MG63 (cell line): ENCODE data around the gene ADCY9. TPM values are rescaled to one million over a fixed set of nuclear protein-coding genes. Genes with fewer than 3 reads are reported as not detected.
"Not testable (repeated sequence)": the region's sequence is repeated elsewhere in the genome, so short reads cannot be mapped to it uniquely, and the experiment has no call there.

ENCODE experiments used
- DNase-seq: peaks from one replicate; pipeline ENCODE4 v3.0.0-alpha.2; 2020
- H3K27me3 ChIP-seq: fragments of 250-450 bp; sonication (Bioruptor Pico); 2 replicates; pipeline ENCODE4 v1.5.1; 2020; ENCODE audit warnings: mild to moderate bottlenecking, moderate library complexity
- H3K36me3 ChIP-seq: fragments of 250-450 bp; sonication (Bioruptor Pico); 2 replicates; pipeline ENCODE4 v1.5.1; 2020; ENCODE audit warnings: mild to moderate bottlenecking, moderate library complexity
- H3K4me3 ChIP-seq: fragments of 250-450 bp; sonication (Bioruptor Pico); 2 replicates; pipeline ENCODE4 v1.5.1; 2020; ENCODE audit warnings: mild to moderate bottlenecking, moderate library complexity
- H3K9me3 ChIP-seq: fragments of 250-450 bp; sonication (Bioruptor Pico); 2 replicates; pipeline ENCODE4 v1.5.1; 2020; ENCODE audit warnings: mild to moderate bottlenecking, moderate library complexity
- total RNA-seq: library from RNA; depleted of rRNA; stranded (reverse); fragments of >200 nt; shearing (Covaris generic); gene quantifications from 2 replicates; pipeline ENCODE4 v1.2.3, GENCODE V29; 2014; ENCODE audit warnings: low replicate concordance

The ADCY9 gene
- total RNA-seq, 1 experiment from 2014 or later = 18.4 TPM

DNA sequence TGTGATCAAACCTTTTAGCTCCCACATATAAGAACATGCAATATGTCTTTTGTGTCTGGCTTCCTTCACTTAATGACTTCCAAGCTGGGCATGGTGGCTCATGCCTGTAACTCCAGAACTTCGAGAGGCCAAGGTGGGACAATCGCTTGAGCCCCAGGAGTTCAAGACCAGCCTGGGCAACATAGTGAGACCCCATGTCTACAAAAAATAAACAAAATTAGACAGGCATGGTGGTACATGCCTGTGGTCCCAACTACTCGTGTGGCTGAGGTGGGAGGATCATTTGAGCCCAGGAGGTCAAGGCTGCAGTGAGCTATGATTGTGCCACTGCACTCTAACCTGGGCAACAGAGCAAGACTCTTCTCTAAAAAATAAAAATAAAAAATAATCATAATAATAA is 79.3 kb downstream of the ADCY9 start:
- H3K9me3 ChIP-seq, H3K36me3 ChIP-seq, H3K4me3 ChIP-seq, DNase-seq, H3K27me3 ChIP-seq: not testable (repeated sequence)

DNA sequence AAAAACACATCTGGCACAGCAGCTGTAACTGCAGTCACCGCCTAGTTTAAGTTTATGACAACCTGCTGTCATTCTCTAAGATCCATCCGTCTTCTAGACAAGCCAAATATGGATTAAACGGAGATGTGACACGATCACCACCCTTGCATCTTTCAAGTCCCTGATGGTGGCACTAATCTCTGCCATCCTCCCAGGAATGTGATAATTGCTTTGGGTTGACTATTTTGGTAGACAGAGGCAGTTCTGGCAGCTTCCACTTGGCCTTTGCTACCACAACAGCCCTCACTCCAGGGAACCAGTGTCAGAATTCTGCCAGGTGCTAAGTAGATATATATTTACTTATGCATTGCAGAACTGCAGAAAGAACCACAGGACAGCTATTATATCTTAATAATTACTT is 81.3 kb downstream of the ADCY9 start:
- DNase-seq = no peak
- Histone ChIP-seq H3K36me3 (peaks cover 12% of the 10 kb centered on the region), H3K9me3 (no peaks in the 10 kb centered on the region), H3K4me3 (no peak overlapping the region), H3K27me3 (no peaks in the 10 kb centered on the region)

DNA sequence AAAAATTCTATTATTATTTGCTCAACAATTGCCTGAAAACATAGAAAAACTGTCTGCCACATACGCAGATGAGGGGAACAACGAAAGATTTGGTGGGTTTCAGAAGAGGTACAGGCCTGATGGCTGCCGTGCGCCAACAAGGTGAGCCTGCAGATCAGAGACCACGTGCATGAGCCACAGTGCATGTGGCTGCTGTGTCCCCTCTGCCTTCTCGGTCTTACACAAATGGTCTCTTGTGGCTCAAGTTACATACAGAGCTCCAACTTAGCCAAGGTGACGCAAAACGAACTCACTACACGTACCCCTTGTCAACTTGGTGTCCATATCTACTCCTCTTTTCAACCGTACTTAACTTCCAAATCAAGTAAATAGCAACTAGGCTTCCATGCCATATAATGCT is 82.3 kb downstream of the ADCY9 start:
- no peaks in the 10 kb centered on the region for H3K27me3 ChIP-seq
- no peaks in the 10 kb centered on the region for H3K9me3 ChIP-seq
- H3K36me3 ChIP-seq = peaks cover 12% of the 10 kb centered on the region
- no peak for DNase-seq
- no peak overlapping the region for H3K4me3 ChIP-seq

DNA sequence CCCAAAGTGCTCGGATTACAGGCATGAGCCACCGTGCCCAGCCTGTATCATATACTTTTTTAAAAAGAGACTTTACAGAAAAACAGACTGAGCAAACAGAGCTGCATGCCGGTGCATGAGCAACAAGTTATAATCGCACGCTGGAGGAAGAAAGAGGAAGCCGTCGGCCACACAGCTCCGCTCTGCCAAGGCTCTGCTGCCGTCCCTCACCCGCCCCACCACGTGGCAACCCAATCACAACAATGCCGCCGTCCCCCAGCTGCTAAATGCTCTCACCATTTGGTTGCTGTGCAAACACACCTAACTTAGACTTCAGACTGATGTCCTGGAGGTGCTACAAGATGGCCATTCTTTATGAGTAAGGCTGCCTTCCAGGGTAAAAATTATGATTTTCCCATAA is 83.5 kb downstream of the ADCY9 start:
- Histone ChIP-seq H3K4me3 (no peak overlapping the region; the same call in 1 of the 2 replicates), H3K27me3 (no peaks in the 10 kb centered on the region), H3K36me3 (peaks cover 16% of the 10 kb centered on the region), H3K9me3 (no peaks in the 10 kb centered on the region; the same call in 1 of the 2 replicates)
- DNase-seq = peak; percentile 76

DNA sequence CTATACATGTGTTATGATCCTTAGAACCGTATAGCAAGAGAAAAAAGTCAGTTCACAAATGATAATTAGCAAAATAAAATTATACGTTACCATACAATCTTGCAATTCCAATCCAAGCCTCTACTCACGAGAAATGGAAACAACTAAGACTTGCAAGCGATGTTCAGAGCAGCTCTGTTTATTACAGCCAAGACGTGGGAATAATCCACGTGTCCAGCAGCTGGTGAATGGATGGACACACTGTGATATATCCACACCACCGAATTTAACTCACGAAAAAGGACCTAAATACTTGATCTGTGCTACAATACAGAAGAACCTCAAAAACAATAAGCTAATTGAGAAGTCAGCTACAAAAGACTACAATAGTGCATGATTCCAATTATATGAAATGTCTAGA is 88.1 kb downstream of the ADCY9 start:
- Histone ChIP-seq H3K9me3 (peaks cover 6% of the 10 kb centered on the region), H3K36me3 (peaks cover 20% of the 10 kb centered on the region), H3K4me3 (no peak overlapping the region), H3K27me3 (no peaks in the 10 kb centered on the region)
- no peak for DNase-seq

DNA sequence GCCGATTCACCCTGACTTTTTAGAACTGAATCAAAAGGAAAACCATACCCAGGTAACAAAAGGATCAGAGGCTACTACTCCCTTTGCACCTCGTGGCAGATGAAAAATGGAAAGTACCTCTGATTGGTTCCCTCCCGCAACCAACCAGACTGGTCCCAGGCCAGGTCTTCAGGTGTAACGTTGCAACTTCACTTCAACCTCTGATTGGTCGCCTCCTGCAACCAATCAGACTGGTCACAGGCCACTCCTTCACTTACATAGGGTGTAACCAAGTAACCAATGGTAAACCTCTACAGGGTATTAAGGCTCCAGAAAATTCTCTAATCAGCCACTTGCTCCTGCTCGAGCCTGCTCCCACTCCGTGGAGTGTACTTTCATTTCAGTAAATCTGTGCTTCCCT is 89.4 kb downstream of the ADCY9 start:
- Histone ChIP-seq H3K27me3 (no peaks in the 10 kb centered on the region), H3K9me3 (peaks cover 6% of the 10 kb centered on the region), H3K4me3 (no peak overlapping the region), H3K36me3 (peaks cover 20% of the 10 kb centered on the region)
- DNase-seq = no peak

DNA sequence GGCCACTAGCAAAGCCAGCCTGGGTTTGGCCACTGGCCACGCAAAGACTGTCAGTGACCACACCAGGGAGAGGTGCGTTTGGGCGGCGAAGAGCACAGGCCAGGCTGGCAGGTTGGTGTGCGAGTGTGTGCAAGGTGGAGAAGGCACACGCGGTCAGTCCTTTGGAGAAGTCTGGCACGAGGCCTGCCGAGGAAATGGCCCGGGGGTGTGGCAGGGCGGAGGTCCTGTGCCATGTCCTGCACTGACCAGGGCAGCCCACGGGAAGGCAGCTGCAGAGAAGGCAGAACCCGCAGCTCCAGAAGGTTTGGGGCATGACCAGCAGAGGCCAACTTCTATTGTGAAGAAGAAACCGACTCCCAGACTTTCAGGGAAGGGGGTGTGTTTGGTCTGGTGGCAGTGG is 90.8 kb downstream of the ADCY9 start:
- peaks cover 6% of the 10 kb centered on the region for H3K9me3 ChIP-seq
- no peak for DNase-seq
- no peaks in the 10 kb centered on the region for H3K27me3 ChIP-seq
- H3K36me3 ChIP-seq = peaks cover 16% of the 10 kb centered on the region
- no peak overlapping the region for H3K4me3 ChIP-seq

DNA sequence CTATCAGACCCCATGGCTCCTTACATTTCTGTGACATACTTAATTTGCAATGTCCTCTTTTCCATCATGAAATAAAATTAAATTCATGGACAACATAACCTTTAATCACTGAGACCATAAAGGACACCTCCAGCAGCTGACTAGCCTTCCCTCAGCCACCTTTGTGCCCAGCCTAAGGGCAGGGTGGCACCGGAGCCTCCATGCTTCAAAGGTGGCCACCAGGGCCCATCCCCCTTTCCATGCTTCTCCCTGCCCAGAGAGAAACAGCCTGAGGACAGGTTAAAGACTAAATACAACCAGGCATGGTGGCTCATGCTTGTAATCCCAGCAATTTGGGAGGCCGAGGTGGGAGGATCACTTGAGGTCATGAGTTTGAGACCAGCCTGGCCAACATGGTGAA is 94.3 kb downstream of the ADCY9 start:
- H3K27me3 ChIP-seq = no peaks in the 10 kb centered on the region

DNA sequence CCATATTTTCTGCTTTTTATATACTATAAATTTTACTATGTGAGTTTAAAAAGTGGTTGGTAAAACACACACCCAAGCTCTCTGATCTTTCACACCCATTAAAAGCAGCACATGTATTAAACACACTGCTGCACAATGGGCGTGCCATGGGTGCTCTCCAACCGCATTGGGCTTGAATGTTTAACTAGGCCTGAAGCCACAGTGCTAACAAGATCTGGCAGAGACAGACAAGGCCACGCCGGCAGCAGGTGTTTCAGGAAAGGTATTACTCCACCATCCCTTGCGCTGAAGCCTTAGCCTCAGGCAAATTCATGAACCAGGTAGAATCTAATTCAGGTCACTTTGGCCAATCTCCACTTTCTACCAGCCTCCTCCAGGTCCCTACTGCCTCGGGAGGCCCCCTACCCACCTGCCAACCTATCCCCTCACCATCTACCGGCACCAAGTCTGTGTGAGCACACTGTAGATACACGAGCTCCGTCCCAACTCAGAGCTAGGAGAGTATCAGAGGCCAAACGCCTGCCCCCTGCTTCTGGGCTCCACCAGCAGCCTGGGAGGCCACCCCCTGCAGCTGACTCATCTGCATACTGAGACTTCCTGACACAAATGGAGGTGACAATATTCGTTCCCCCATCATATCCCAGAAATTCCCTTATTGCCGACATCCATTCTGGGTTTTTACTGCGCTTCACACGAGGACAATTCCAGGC is 95.0 kb downstream of the ADCY9 start:
- H3K27me3 ChIP-seq = no peaks in the 10 kb centered on the region
- no peak overlapping the region for H3K4me3 ChIP-seq
- no peak for DNase-seq
- H3K36me3 ChIP-seq = peaks cover 6% of the 10 kb centered on the region; the same call in 1 of the 2 replicates
- H3K9me3 ChIP-seq = no peaks in the 10 kb centered on the region

More for the DNA sequence above, 94.3 kb downstream of the ADCY9 start:
- Histone ChIP-seq H3K4me3 (no peak overlapping the region), H3K36me3 (peaks cover 11% of the 10 kb centered on the region), H3K9me3 (peaks cover 2% of the 10 kb centered on the region)
- DNase-seq = no peak

DNA sequence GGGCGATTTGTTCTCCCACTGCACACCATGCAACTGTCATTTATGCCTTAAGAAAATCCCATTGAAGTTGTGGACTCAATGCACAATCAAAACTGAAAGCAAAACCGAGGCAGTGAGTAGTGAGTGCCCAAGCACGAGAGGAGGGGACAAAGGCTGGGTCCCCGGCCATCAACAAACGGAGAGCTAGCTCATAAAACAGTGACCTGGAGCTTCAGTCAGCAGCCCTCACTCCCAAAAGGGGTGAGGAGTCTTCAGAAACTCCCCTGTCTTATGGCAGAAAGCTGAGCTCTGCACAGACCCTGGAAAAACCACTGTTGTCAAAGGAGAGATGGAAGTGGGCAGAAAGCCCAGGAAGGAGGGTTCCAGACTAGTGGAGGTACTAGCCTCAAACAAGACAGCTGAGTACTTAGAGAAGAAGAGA is 96.9 kb downstream of the ADCY9 start:
- peaks cover 6% of the 10 kb centered on the region for H3K36me3 ChIP-seq
- no peaks in the 10 kb centered on the region for H3K9me3 ChIP-seq
- peak overlapping the region; percentile 46 for H3K4me3 ChIP-seq
- peak; percentile 62 for DNase-seq
- H3K27me3 ChIP-seq = no peaks in the 10 kb centered on the region

DNA sequence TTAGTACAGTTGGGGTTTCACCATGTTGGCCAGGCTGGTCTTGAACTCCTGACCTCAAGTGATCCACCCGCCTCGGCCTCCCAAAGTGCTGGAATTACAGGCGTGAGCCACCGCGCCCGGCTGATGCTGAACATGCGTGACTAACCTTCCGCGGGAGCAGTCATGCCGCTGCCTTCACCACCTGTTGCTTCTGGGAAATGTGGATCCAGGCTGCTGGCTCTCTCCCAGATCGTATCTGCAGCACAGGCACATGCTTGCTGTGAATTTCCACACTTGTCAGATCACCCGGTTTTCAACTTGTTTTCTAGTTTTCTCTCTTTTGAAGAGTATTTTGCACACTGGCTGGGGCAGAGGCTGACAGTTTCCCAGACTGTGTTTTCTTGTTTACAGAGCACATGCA is 97.9 kb downstream of the ADCY9 start:
- Histone ChIP-seq H3K27me3 (no peaks in the 10 kb centered on the region), H3K4me3 (no peak overlapping the region), H3K36me3 (peaks cover 6% of the 10 kb centered on the region), H3K9me3 (no peaks in the 10 kb centered on the region)
- peak; percentile 28 for DNase-seq

DNA sequence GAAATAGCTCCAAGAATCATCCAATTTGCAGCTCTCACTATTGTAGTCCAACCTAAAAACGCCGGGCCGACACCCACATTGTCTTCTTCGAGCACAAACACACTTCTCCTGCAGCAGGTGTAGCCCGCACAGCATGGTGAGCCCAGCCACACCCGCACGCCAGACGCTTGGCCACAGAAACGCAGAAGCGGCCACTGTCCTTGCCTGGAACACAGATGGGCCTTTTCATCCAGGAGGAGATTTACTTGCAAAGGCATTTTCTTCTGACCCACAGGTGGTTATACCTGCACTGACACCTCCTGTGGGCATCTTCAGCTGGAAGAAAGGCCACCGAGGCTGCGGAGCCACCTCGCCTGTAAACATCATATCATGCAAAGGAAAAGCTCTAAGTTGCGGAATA is 98.4 kb downstream of the ADCY9 start:
- H3K27me3 ChIP-seq = no peaks in the 10 kb centered on the region
- H3K36me3 ChIP-seq = peaks cover 6% of the 10 kb centered on the region
- no peaks in the 10 kb centered on the region for H3K9me3 ChIP-seq
- DNase-seq = no peak
- H3K4me3 ChIP-seq = no peak overlapping the region

DNA sequence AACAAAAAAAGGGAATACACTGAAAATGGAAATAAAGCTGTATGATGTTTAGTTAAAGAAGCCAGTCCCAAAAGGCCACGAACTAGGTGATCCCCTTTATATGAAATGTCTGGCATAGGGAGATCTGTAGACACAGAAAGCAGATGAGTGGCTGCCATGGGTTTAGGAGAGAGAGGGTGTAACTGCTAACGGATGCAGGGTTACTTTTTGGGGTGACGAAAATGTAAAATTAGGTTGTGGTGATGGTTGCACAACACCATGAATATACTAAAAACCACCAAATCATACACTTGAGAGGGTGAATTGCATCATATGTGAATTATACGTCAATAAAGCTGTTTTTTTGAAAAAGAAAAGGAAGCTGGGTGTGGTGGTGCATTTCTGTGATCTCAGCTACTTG is 99.6 kb downstream of the ADCY9 start:
- DNase-seq = no peak
- no peaks in the 10 kb centered on the region for H3K9me3 ChIP-seq
- H3K4me3 ChIP-seq = no peak overlapping the region
- peaks cover 6% of the 10 kb centered on the region for H3K36me3 ChIP-seq
- no peaks in the 10 kb centered on the region for H3K27me3 ChIP-seq

DNA sequence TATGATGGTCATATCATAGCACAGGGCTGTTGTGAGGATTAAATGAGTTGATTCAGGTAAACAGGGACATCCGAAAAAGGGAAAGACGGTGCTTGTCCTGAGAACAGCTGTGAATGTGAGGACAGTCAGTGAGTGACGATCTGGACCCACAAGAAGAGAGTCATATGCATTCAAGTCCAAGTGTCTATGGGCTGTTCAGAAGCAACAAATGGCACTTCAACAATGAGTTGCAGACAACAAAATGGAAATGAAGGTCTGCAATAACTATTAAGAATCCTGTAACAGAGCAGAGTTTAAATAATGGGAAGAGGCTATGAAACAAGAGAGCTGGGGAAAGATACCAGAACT is 100.3 kb downstream of the ADCY9 start:
- Histone ChIP-seq H3K27me3 (no peaks in the 10 kb centered on the region), H3K9me3 (no peaks in the 10 kb centered on the region), H3K36me3 (peaks cover 6% of the 10 kb centered on the region), H3K4me3 (no peak overlapping the region)
- DNase-seq = no peak

DNA sequence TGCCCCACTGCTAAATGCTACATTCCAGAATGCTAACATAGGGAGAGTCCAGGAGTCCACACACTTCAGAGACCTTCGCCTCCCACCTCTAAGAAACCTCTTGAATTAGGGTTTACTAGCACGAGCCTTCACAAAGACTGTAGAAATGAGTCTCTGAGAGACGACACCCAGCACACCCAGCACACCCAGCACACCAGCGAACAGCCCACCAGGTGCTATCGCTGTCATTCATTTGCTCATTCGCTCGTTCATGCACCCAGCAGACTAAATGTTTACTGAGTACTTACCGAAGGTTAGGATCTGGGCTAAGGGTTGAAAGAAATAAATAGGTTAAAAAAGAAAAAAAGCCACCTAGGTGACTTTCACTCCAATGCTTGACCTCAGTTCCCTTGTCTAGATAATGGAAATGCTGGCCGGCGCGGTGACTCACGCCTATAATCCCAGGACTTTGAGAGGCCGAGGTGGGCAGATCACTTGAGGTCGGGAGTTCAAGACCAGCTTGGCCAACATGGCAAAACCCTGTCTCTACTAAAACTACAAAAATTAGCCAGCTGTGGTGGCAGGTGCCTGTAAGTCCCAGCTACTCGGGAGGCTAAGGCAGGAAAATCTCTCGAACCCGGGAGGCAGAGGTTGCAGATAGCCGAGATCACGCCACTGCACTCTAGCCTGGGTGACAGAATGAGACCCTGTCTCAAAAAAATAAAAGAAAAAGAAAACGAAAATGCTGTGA is 100.8 kb downstream of the ADCY9 start:
- Histone ChIP-seq H3K27me3 (no peaks in the 10 kb centered on the region), H3K9me3 (no peaks in the 10 kb centered on the region), H3K4me3 (no peak overlapping the region), H3K36me3 (peaks cover 6% of the 10 kb centered on the region)
- peak; percentile 32 for DNase-seq

DNA sequence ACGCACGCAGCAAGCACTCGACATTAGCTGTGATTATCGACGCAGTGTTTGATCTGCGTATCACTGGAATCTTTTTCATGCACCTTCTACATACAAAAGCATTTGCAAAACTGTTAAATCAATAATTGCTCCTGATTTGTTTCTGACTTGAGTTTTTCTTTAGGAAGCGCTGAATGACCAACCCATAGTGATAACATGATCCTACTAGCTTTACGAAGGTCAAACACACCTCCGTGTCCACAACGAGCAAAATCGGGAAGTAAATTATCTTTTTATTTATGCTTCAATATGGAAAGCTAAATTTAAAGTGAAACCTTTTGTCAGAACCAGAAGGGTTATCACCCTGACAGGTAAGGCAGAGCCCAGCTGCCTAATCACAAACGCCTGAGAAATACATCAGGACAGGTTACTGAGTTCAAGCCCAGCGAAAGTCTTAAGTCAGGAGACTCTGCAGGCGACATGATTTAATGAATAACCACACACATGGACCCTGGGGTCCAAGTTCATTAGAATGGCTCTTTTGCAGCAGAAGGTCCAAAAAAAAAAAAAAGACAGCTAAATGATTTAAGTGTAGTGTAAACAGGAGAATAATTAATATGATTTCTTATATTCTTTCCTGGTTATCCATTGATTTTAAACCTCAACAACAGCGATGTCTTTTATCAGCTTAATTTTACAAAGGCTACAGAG is 104.2 kb downstream of the ADCY9 start:
- Histone ChIP-seq H3K27me3 (no peaks in the 10 kb centered on the region), H3K36me3 (no peaks in the 10 kb centered on the region; the same call in none of the 2 replicates)

DNA sequence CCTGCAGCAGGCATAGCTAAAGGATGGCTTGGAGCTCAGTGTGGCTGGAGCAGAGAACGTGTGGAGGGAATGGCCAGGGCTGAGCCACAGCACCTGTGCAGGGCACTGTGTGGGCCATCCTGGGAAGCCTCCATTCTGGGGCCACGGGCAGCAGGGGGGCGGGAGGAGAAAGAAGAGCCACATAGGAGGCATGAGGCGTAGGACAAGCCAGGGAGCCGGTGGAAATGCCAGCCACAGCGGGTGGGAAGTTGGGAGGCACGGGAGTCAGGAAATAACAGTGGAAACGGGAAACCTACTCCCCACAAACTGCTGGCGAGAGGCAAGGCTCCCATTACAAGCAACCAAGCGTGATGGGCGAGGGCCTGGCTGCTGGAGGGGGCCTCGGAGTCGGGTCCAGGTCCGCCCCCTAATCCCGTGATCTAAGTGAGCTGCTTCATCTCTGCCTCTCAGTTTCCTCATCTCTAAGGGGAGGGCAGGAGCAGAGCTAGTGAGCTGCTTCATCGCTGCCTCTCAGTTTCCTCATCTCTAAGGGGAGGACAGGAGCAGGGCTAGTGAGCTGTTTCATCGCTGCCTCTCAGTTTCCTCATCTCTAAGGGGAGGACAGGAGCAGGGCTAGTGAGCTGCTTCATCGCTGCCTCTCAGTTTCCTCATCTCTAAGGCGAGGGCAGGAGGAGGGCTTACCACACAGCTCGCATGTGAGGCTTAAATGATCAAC is 104.9 kb downstream of the ADCY9 start:
- H3K9me3 ChIP-seq = no peaks in the 10 kb centered on the region
- no peaks in the 10 kb centered on the region for H3K27me3 ChIP-seq
- DNase-seq = peak; percentile 95
- H3K4me3 ChIP-seq = no peak overlapping the region
- no peaks in the 10 kb centered on the region; the same call in none of the 2 replicates for H3K36me3 ChIP-seq

More for the DNA sequence above, 104.2 kb downstream of the ADCY9 start:
- no peaks in the 10 kb centered on the region for H3K9me3 ChIP-seq
- no peak overlapping the region for H3K4me3 ChIP-seq
- DNase-seq = no peak
